ENCODE results near the gene TNIK.

- TF ChIP-seq POLR2AphosphoS5 (IDR thresholded peaks at IDR 0.05; ENCODE audit: low read depth, low read length) (no peak), POLR2A (IDR thresholded peaks at IDR 0.05; ENCODE audit: low read depth, low read length) (no peak)
Observed at GRCh38 chr3:171374260-171374659, 85.9 kb downstream of the TNIK start.

Measured in GM12892 (cell line).